ENCODE measurements around the gene ARHGAP12.

GRCh38 chr10:31921031-31921430, 7.6 kb downstream of the ARHGAP12 start:
- TF ChIP-seq, protein P1, sequence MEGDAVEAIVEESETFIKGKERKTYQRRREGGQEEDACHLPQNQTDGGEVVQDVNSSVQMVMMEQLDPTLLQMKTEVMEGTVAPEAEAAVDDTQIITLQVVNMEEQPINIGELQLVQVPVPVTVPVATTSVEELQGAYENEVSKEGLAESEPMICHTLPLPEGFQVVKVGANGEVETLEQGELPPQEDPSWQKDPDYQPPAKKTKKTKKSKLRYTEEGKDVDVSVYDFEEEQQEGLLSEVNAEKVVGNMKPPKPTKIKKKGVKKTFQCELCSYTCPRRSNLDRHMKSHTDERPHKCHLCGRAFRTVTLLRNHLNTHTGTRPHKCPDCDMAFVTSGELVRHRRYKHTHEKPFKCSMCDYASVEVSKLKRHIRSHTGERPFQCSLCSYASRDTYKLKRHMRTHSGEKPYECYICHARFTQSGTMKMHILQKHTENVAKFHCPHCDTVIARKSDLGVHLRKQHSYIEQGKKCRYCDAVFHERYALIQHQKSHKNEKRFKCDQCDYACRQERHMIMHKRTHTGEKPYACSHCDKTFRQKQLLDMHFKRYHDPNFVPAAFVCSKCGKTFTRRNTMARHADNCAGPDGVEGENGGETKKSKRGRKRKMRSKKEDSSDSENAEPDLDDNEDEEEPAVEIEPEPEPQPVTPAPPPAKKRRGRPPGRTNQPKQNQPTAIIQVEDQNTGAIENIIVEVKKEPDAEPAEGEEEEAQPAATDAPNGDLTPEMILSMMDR (IDR thresholded peaks at IDR 0.05; ENCODE audit: borderline replicate concordance, extremely low read depth, low read length, poor library complexity, severe bottlenecking), result no peak
- no peak for TF ChIP-seq EZH2 (IDR thresholded peaks at IDR 0.05; ENCODE audit: borderline replicate concordance, low read depth, low read length, severe bottlenecking)

Data from DND-41 (cell line).